Hematopoietic multipotent progenitor cell treated with erythropoietin and hydrocortisone succinate and interleukin-3 and kit ligand, for 8 days (in vitro differentiated cells): ENCODE results near the gene CYP2W1.
A peak's percentile ranks its signal among the peaks of the same experiment; 100 is the strongest.

ENCODE experiments used
- DNase-seq: peaks from one replicate; pipeline ENCODE4 v3.0.0-alpha.2; 2015

CYP2W1 gene

GRCh38 chr7:966291-967069 lies 16.5 kb upstream of the CYP2W1 start:
- no peak for DNase-seq

- DNase-seq: no peak
Observed at GRCh38 chr7:967361-968082, 15.5 kb upstream of the CYP2W1 start.

GRCh38 chr7:968205-969105 lies 14.5 kb upstream of the CYP2W1 start:
- DNase-seq: no peak

GRCh38 chr7:969403-969802 lies 13.6 kb upstream of the CYP2W1 start:
- no peak for DNase-seq

- DNase-seq: no peak
Observed at GRCh38 chr7:970744-971143, 12.2 kb upstream of the CYP2W1 start.

- DNase-seq: no peak
Observed at GRCh38 chr7:972110-972509, 10.9 kb upstream of the CYP2W1 start.

GRCh38 chr7:972676-973309 lies 10.2 kb upstream of the CYP2W1 start:
- DNase-seq: no peak

- no peak for DNase-seq
Observed at GRCh38 chr7:973312-973711, 9.7 kb upstream of the CYP2W1 start.

- no peak for DNase-seq
Observed at GRCh38 chr7:974172-974571, 8.8 kb upstream of the CYP2W1 start.

- peak; percentile 83 for DNase-seq
Observed at GRCh38 chr7:974820-975681, 7.9 kb upstream of the CYP2W1 start, which contains the start of gene COX19. COX19 (minus strand) TSS chr7:975549; CDS start chr7:975509, 40 bp downstream.

GRCh38 chr7:975702-976473 lies 7.1 kb upstream of the CYP2W1 start:
- no peak for DNase-seq

GRCh38 chr7:976901-977325 lies 6.1 kb upstream of the CYP2W1 start:
- DNase-seq: no peak

GRCh38 chr7:977326-978048 lies 5.5 kb upstream of the CYP2W1 start:
- DNase-seq: no peak

GRCh38 chr7:978049-978346 lies 5.0 kb upstream of the CYP2W1 start:
- no peak for DNase-seq

GRCh38 chr7:978416-979091 lies 4.4 kb upstream of the CYP2W1 start:
- no peak for DNase-seq

GRCh38 chr7:979151-979550 lies 3.8 kb upstream of the CYP2W1 start:
- no peak for DNase-seq

- DNase-seq: no peak
Observed at GRCh38 chr7:979886-980571, 3.0 kb upstream of the CYP2W1 start.

GRCh38 chr7:981793-982510 lies 1.0 kb upstream of the CYP2W1 start:
- DNase-seq: no peak
